HepG2 (cell line): Measurements from ENCODE around the gene SLC4A11. TPM values are rescaled to one million over a fixed set of nuclear protein-coding genes. Genes with fewer than 3 reads are reported as not detected.
A peak's percentile ranks its signal among the peaks of the same experiment; 100 is the strongest.

ENCODE experiments used
- ATAC-seq: fragments of 200-7000 bp; cut with Tn5 transposase; 3 replicates; pipeline ENCODE4 v1.9.1; 2020; ENCODE audit warnings: mild to moderate bottlenecking, moderate library complexity
- BruUV-seq: library from RNA; stranded (reverse); fragments of 400-500 nt; replicated peaks from 2 replicates; lab custom pipeline; 2021; lab: Mats Ljungman, UMichigan
- CTCF ChIA-PET: fragments of 300-600 bp; formaldehyde crosslinking; extraction: SDS; loops from one replicate; lab custom pipeline; 2021; ENCODE audit warnings: low total read pairs, inconsistent platforms, low intra/inter-chr PET ratio; lab: Yijun Ruan, JAX
- POLR2A ChIA-PET: fragments of 350-600 bp; sonication (Branson Sonifier 250); formaldehyde crosslinking; loops from one replicate; lab custom pipeline; 2020; ENCODE audit warnings: antibody characterized with exemption, inconsistent platforms; lab: Yijun Ruan, JAX
- DNase-seq: peaks from one replicate; pipeline ENCODE4 v3.0.0-alpha.2; 2015; ENCODE audit warnings: low spot score
- FAIRE-seq: peaks from 3 replicates; lab custom pipeline; 2011; peaks lifted over from hg19 to GRCh38; lab: Jason Lieb, UNC
- H2AFZ ChIP-seq: one replicate; pipeline ENCODE4 v1.6.1; 2011; ENCODE audit warnings: low read length, inconsistent platforms
- H3K27ac ChIP-seq: fragments of 300-600 bp; 3 replicates; pipeline ENCODE4 v1.8.0; 2011; ENCODE audit warnings: mixed run types, mild to moderate bottlenecking, mixed read lengths, low read length, inconsistent platforms; ENCODE audit not compliant: insufficient read depth; ENCODE audit errors: extremely low read length
- H3K27me3 ChIP-seq, 2 experiments: fragments of 200-600 bp in 1 of 2; 2 replicates in 1 of 2; 3 replicates in 1 of 2; pipeline versions ENCODE4 v1.6.0 to v1.8.0; 2011; ENCODE audit warnings: low read length in 2 of 2, mild to moderate bottlenecking in 2 of 2, moderate library complexity in 2 of 2, inconsistent platforms in 1 of 2; ENCODE audit not compliant: insufficient read depth in 2 of 2, control insufficient read depth in 1 of 2
- H3K36me3 ChIP-seq, 2 experiments: fragments of 200-600 bp in 1 of 2; replicated peaks in 1 of 2; 2 replicates in 1 of 2; 3 replicates in 1 of 2; pipeline versions ENCODE4 v1.5.1 to v1.8.0; 2011; ENCODE audit warnings: low read length in 2 of 2, inconsistent platforms in 1 of 2; ENCODE audit not compliant: insufficient read depth in 2 of 2, control insufficient read depth in 1 of 2
- H3K4me1 ChIP-seq: 2 replicates; pipeline ENCODE4 v1.5.1; 2012; ENCODE audit warnings: low read length, inconsistent platforms; ENCODE audit not compliant: insufficient read depth
- H3K4me2 ChIP-seq: 2 replicates; pipeline ENCODE4 v1.6.0; 2011; ENCODE audit warnings: low read depth, low read length, inconsistent platforms
- H3K4me3 ChIP-seq, 3 experiments: fragments of 200-600 bp in 1 of 3; sonication (generic), shearing (Covaris generic) in 1 of 3; replicated peaks in 1 of 3; 2 replicates each; pipeline ENCODE4 v1.5.1; 2011 to 2016; ENCODE audit warnings: low read length in 3 of 3, inconsistent platforms in 2 of 3, low read depth in 2 of 3, mild to moderate bottlenecking in 2 of 3, control low read depth in 1 of 3, mixed read lengths in 1 of 3; ENCODE audit not compliant: insufficient read depth in 1 of 3
- H3K79me2 ChIP-seq: one replicate; pipeline ENCODE4 v1.6.1; 2011; ENCODE audit warnings: low read length, inconsistent platforms; ENCODE audit not compliant: insufficient read depth
- H3K9ac ChIP-seq: 2 replicates; pipeline ENCODE4 v1.6.0; 2011; ENCODE audit warnings: mild to moderate bottlenecking, low read depth, low read length, inconsistent platforms; ENCODE audit not compliant: insufficient read depth
- H3K9me3 ChIP-seq: 2 replicates; pipeline ENCODE4 v1.5.1; 2012; ENCODE audit warnings: mild to moderate bottlenecking, low read length
- H4K20me1 ChIP-seq: 2 replicates; pipeline ENCODE4 v1.6.0; 2011; ENCODE audit warnings: inconsistent platforms, mild to moderate bottlenecking, low read length, moderate library complexity; ENCODE audit not compliant: insufficient read depth
- EEA1 ChIP-seq: sonication (generic); formaldehyde crosslinking; IDR thresholded peaks from 2 replicates; pipeline ENCODE4 v1.5.1; 2020; ENCODE audit warnings: mild to moderate bottlenecking, missing genetic modification reagents, borderline replicate concordance
- HDAC1 ChIP-seq: sonication (generic); formaldehyde crosslinking; IDR thresholded peaks from 2 replicates; pipeline ENCODE4 v1.5.1; 2020; ENCODE audit warnings: mild to moderate bottlenecking, missing genetic modification reagents
- MEIS2 ChIP-seq: sonication (generic); formaldehyde crosslinking; IDR thresholded peaks from 2 replicates; pipeline ENCODE4 v1.9.0; 2021; ENCODE audit warnings: mild to moderate bottlenecking, missing genetic modification reagents
- ZBTB7A ChIP-seq: sonication (generic); formaldehyde crosslinking; IDR thresholded peaks from 2 replicates; pipeline ENCODE4 v1.8.0; 2022; ENCODE audit warnings: mild to moderate bottlenecking, missing genetic modification reagents
- ZC3H13 ChIP-seq: sonication (generic); formaldehyde crosslinking; IDR thresholded peaks from 2 replicates; pipeline ENCODE4 v1.8.1; 2023; ENCODE audit warnings: mild to moderate bottlenecking, missing genetic modification reagents, moderate library complexity
- ZNF232 ChIP-seq: sonication (generic); formaldehyde crosslinking; IDR thresholded peaks from 2 replicates; pipeline ENCODE4 v1.4.0; 2020; ENCODE audit warnings: missing genetic modification reagents, borderline replicate concordance
- ZSCAN21 ChIP-seq: sonication (generic); formaldehyde crosslinking; IDR thresholded peaks from 2 replicates; pipeline ENCODE4 v1.8.0; 2022; ENCODE audit warnings: mild to moderate bottlenecking, missing genetic modification reagents, moderate library complexity, borderline replicate concordance
- WGBS: methylation state at CpG from one replicate; pipeline ENCODE4 v1.1.6; 2017; ENCODE audit warnings: low lambda C conversion rate; 5-methylcytosine and 5-hydroxymethylcytosine counted together
- in situ Hi-C: cut with HindIII; loops from 2 replicates; pipeline ENCODE4 v1.10.0; 2017; ENCODE audit warnings: low pct_unique_long_range_greater_than_20kb; ENCODE audit not compliant: extremely low pct_ligation_motif_present
- intact Hi-C: fragments of 100-400 bp; cut with micrococcal nuclease; formaldehyde crosslinking; loops from one replicate; pipeline ENCODE4 v1.10.0; 2022; ENCODE audit not compliant: unreplicated experiment
- polyA plus RNA-seq, 8 experiments: library from polyadenylated mRNA; depleted of rRNA in 3 of 8; stranded (reverse) in 7 of 8; unstranded in 1 of 8; fragments of >200 nt; fragmentation: Illumina TruSeq in 4 of 8; extraction: Trizol in 4 of 8; gene quantifications; 2 replicates each; pipeline versions ENCODE4 v1.2.1 to v1.2.3, GENCODE V29; 2011 to 2016; ENCODE audit warnings: low read depth in 4 of 8, missing spikeins in 1 of 8, mixed read lengths in 1 of 8; ENCODE audit not compliant: insufficient read depth in 1 of 8
- total RNA-seq, 5 experiments: library from RNA; depleted of rRNA; stranded (reverse); fragments of >200 nt; fragmentation: Illumina TruSeq; extraction: Trizol; gene quantifications; 2 replicates each; pipeline ENCODE4 v1.2.3, GENCODE V29; 2016; ENCODE audit warnings: low read depth in 1 of 5
- TF ChIP-seq, protein P1 (sequence below): sonication (generic); formaldehyde crosslinking; IDR thresholded peaks from 2 replicates; pipeline ENCODE4 v1.8.1; 2023; ENCODE audit warnings: mild to moderate bottlenecking, inconsistent platforms, moderate library complexity, missing genetic modification reagents, borderline replicate concordance
- TF ChIP-seq, protein P2 (sequence below): IDR thresholded peaks from 2 replicates; pipeline ENCODE4 v1.6.1; 2016; ENCODE audit warnings: mild to moderate bottlenecking
- TF ChIP-seq, protein P3 (sequence below): conservative IDR thresholded peaks from 2 replicates; pipeline ENCODE4 v1.6.1; 2018; ENCODE audit warnings: missing genetic modification reagents
- TF ChIP-seq, protein P4 (sequence below): sonication (generic); formaldehyde crosslinking; IDR thresholded peaks from 2 replicates; pipeline ENCODE4 v1.5.1; 2020; ENCODE audit warnings: mild to moderate bottlenecking, missing genetic modification reagents

The SLC4A11 gene
- total and polyA plus RNA-seq, 2 of the 13 experiments (the other 11 are each of a cell fraction or from before 2014, with no cell fraction given), result 3.9 to 27.0 TPM

DNA sequence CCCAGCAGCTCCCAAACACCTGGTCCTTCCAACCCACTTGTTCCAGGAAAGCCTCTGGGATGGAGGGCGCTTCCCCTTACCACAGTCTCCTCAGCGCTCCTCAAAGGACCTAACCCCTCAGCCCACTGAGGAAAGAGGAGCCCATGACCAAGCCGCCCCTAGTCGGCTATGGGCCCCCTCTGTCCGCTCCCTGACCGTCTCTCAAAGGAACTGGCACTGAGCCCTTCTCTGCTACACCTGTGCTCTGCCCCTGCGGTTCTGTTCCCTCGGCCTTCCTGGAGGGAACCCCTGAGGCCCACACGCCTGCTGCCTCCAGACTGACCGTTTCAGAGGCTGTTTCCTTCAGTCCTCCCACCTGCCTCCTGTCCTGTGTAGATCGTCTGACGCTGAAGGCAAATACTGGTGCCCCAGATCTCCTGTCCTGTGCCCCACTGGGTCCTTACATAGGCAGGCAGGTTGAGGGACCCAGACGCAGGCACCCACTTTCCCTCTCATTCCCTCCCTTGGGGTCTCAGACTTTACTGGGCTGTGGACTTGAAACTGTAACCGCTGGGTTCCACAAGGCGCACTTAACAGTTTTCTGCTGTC lies 1.9 kb upstream of the SLC4A11 start (continued):
- TF ChIP-seq, protein P1, sequence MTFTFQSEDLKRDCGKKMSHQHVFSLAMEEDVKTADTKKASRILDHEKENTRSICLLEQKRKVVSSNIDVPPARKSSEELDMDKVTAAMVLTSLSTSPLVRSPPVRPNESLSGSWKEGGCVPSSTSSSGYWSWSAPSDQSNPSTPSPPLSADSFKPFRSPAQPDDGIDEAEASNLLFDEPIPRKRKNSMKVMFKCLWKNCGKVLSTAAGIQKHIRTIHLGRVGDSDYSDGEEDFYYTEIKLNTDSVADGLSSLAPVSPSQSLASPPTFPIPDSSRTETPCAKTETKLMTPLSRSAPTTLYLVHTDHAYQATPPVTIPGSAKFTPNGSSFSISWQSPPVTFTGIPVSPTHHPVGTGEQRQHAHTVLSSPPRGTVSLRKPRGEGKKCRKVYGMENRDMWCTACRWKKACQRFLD (CRISPR knock-in tag), result peak; percentile 76; the same call in 1 of the 2 replicates
- TF ChIP-seq ZC3H13 (CRISPR knock-in tag), result no peak
- peak; percentile 45; the same call in 1 of the 2 replicates for TF ChIP-seq EEA1 (CRISPR knock-in tag)

DNA sequence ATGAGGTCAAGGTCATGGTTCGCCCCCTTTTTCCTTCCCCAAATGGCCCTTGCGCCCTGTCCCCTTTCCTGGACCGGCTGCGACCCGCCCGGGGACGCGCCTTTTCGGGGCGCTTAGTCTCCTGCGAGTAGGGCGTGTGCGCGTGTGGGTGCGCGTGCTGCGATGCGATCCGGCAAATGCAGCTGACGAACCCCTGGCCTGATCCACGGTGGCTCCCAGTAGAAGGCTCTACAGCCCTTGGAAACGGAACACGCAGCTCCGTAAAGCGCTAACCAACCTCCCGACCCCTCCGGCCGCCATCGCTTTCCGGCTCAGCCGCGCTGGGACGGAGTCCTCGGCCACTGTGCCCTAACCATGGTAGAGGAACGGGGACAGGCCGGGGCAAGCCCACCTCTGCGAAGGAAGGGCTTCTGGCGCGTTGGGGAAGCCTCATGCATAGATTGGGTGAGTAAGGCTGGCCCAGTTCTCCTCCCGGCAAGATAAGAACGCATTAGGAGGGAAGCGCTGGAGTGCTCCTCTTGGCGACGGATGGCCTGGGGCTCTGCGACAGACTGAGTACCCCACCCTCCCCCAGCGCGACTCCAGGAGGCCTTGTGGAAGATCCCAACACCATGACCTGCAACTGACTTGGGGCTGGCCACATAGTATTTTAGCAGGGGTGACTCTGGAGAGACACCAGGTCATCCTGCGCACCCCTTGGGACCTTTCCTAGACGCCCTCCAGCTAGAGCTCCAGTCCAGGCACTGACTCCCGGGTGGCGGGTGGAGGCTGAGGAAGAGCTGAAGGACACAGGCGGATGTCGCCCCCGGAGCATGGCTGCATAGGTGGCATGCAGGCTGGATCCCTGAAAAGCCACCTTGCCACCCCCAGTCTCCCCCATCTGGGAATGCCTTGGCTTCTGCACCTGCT lies 1.1 kb upstream of the SLC4A11 start:
- intact Hi-C loops (loop anchor here (10.0 kb wide), 1 partner anchor 75 kb away; no protein-coding TSS in a partner anchor), in situ Hi-C loops (no loop called here)
- Histone ChIP-seq H3K79me2 (no peaks in the 10 kb centered on the region), H3K4me2 (peak overlapping the region; percentile 84), H3K27me3 (peaks cover 6 to 40% of the 10 kb centered on the region in 2 experiments), H3K9ac (peak overlapping the region; percentile 57; the same call in 1 of the 2 replicates), H2AFZ (no peak overlapping the region), H4K20me1 (no peaks in the 10 kb centered on the region), H3K27ac (no peak overlapping the region), H3K36me3 (no peaks in the 10 kb centered on the region), H3K4me3 (peak overlapping the region; percentile 59 to 83 (median 83); a peak in 5 of 6 replicates), H3K4me1 (peaks cover 75% of the 10 kb centered on the region), H3K9me3 (no peaks in the 10 kb centered on the region)
- DNase-seq, result no peak
- 78% methylated on average over 47 of the region's 54 CpGs for WGBS
- ChIA-PET POLR2A (interaction anchor here (1.4 to 4.6 kb wide), 4 partner anchors 15 to 30 kb away, joined by 5 to 26 read pairs (median 19); partner anchors contain the start of gene ITPA), CTCF (interaction anchor here (1.8 kb wide), 1 partner anchor 10 kb away, joined by 6 read pairs; no protein-coding TSS in a partner anchor)
- BruUV-seq, result no TSS peak
- FAIRE-seq, result no peak
- no peak for ATAC-seq
- TF ChIP-seq, protein P2, sequence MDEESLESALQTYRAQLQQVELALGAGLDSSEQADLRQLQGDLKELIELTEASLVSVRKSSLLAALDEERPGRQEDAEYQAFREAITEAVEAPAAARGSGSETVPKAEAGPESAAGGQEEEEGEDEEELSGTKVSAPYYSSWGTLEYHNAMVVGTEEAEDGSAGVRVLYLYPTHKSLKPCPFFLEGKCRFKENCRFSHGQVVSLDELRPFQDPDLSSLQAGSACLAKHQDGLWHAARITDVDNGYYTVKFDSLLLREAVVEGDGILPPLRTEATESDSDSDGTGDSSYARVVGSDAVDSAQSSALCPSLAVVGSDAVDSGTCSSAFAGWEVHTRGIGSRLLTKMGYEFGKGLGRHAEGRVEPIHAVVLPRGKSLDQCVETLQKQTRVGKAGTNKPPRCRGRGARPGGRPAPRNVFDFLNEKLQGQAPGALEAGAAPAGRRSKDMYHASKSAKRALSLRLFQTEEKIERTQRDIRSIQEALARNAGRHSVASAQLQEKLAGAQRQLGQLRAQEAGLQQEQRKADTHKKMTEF (CRISPR knock-in tag), result peak; percentile 1; the same call in 1 of the 2 replicates
- TF ChIP-seq, protein P3, sequence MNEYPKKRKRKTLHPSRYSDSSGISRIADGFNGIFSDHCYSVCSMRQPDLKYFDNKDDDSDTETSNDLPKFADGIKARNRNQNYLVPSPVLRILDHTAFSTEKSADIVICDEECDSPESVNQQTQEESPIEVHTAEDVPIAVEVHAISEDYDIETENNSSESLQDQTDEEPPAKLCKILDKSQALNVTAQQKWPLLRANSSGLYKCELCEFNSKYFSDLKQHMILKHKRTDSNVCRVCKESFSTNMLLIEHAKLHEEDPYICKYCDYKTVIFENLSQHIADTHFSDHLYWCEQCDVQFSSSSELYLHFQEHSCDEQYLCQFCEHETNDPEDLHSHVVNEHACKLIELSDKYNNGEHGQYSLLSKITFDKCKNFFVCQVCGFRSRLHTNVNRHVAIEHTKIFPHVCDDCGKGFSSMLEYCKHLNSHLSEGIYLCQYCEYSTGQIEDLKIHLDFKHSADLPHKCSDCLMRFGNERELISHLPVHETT (CRISPR knock-in tag), result 0 out of 2 replicates have a peak, but pooled peaks have one; percentile 1
- TF ChIP-seq MEIS2 (CRISPR knock-in tag) (0 out of 2 replicates have a peak, but pooled peaks have one; percentile 26), HDAC1 (CRISPR knock-in tag) (0 out of 2 replicates have a peak, but pooled peaks have one; percentile 8), ZBTB7A (CRISPR knock-in tag) (peak; percentile 71; the same call in 1 of the 2 replicates), ZNF232 (CRISPR knock-in tag) (no peak), ZSCAN21 (CRISPR knock-in tag) (no peak; the same call in 1 of the 2 replicates)
- TF ChIP-seq, protein P4, sequence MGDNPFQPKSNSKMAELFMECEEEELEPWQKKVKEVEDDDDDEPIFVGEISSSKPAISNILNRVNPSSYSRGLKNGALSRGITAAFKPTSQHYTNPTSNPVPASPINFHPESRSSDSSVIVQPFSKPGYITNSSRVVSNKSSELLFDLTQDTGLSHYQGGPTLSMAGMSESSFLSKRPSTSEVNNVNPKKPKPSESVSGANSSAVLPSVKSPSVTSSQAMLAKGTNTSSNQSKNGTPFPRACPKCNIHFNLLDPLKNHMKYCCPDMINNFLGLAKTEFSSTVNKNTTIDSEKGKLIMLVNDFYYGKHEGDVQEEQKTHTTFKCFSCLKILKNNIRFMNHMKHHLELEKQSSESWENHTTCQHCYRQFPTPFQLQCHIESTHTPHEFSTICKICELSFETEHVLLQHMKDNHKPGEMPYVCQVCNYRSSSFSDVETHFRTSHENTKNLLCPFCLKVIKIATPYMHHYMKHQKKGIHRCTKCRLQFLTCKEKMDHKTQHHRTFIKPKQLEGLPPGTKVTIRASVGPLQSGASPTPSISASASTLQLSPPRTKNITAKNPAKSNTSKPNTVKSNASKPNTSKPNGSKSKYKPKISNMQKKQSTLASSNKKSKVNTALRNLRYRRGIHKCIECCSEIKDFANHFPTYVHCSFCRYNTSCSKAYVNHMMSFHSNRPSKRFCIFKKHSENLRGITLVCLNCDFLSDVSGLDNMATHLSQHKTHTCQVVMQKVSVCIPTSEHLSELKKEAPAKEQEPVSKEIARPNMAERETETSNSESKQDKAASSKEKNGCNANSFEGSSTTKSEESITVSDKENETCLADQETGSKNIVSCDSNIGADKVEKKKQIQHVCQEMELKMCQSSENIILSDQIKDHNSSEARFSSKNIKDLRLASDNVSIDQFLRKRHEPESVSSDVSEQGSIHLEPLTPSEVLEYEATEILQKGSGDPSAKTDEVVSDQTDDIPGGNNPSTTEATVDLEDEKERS (CRISPR knock-in tag), result 0 out of 2 replicates have a peak, but pooled peaks have one; percentile 13
